HK-2 (cell line): Measurements from ENCODE around the gene BIRC6.

Experiments used
- DNase-seq: peaks from one replicate; pipeline ENCODE4 v3.0.0-alpha.2; 2018; ENCODE audit not compliant: unreplicated experiment

BIRC6 gene

GRCh38 chr2:32376756-32377155, 19.9 kb downstream of the BIRC6 start:
- DNase-seq: no peak

- no peak for DNase-seq
Observed at GRCh38 chr2:32377928-32378327, 21.1 kb downstream of the BIRC6 start.

- DNase-seq: no peak
Observed at GRCh38 chr2:32379352-32379751, 22.5 kb downstream of the BIRC6 start.

- no peak for DNase-seq
Observed at GRCh38 chr2:32383858-32384257, 27.0 kb downstream of the BIRC6 start.

- DNase-seq: no peak
Observed at GRCh38 chr2:32384529-32384928, 27.7 kb downstream of the BIRC6 start.

GRCh38 chr2:32386739-32387138, 29.9 kb downstream of the BIRC6 start:
- DNase-seq: no peak

GRCh38 chr2:32399221-32399620, 42.4 kb downstream of the BIRC6 start:
- no peak for DNase-seq

- no peak for DNase-seq
Observed at GRCh38 chr2:32402091-32402490, 45.3 kb downstream of the BIRC6 start.

- no peak for DNase-seq
Observed at GRCh38 chr2:32403782-32404181, 47.0 kb downstream of the BIRC6 start.

GRCh38 chr2:32404691-32405090, 47.9 kb downstream of the BIRC6 start:
- DNase-seq: no peak

- DNase-seq: no peak
Observed at GRCh38 chr2:32416519-32416918, 59.7 kb downstream of the BIRC6 start.

- no peak for DNase-seq
Observed at GRCh38 chr2:32417659-32418058, 60.8 kb downstream of the BIRC6 start.

GRCh38 chr2:32418778-32419177, 62.0 kb downstream of the BIRC6 start:
- DNase-seq: no peak

GRCh38 chr2:32422133-32422532, 65.3 kb downstream of the BIRC6 start:
- DNase-seq: no peak

- DNase-seq: no peak
Observed at GRCh38 chr2:32423536-32423935, 66.7 kb downstream of the BIRC6 start.

- no peak for DNase-seq
Observed at GRCh38 chr2:32424739-32425138, 67.9 kb downstream of the BIRC6 start.

- DNase-seq: no peak
Observed at GRCh38 chr2:32425719-32426141, 68.9 kb downstream of the BIRC6 start.

GRCh38 chr2:32427672-32428610, 71.1 kb downstream of the BIRC6 start:
- no peak for DNase-seq

GRCh38 chr2:32430804-32431203, 74.0 kb downstream of the BIRC6 start:
- DNase-seq: no peak

- no peak for DNase-seq
Observed at GRCh38 chr2:32436150-32436549, 79.3 kb downstream of the BIRC6 start.

- DNase-seq: no peak
Observed at GRCh38 chr2:32442020-32442467, 85.2 kb downstream of the BIRC6 start.

GRCh38 chr2:32446369-32446768, 89.5 kb downstream of the BIRC6 start:
- no peak for DNase-seq

GRCh38 chr2:32450851-32451250, 94.0 kb downstream of the BIRC6 start:
- DNase-seq: no peak
